GM15510 (cell line): ENCODE data around the gene RBM33.

Experiments used
- POLR2A ChIP-seq: IDR thresholded peaks from 3 replicates; pipeline ENCODE4 v1.6.1; 2011; ENCODE audit warnings: borderline replicate concordance; ENCODE audit not compliant: insufficient read length; ENCODE audit errors: extremely low read depth

RBM33 gene

GRCh38 chr7:155778349-155778748, 133.9 kb downstream of the RBM33 start:
- no peak for TF ChIP-seq POLR2A

- TF ChIP-seq POLR2A: no peak
Observed at GRCh38 chr7:155780884-155781283, 136.4 kb downstream of the RBM33 start.

GRCh38 chr7:155781433-155781832, 137.0 kb downstream of the RBM33 start:
- TF ChIP-seq POLR2A: no peak

GRCh38 chr7:155782466-155782865, 138.0 kb downstream of the RBM33 start:
- TF ChIP-seq POLR2A: no peak

GRCh38 chr7:155785536-155785935, 141.1 kb downstream of the RBM33 start:
- TF ChIP-seq POLR2A: no peak

- TF ChIP-seq POLR2A: no peak
Observed at GRCh38 chr7:155786491-155786890, 142.0 kb downstream of the RBM33 start.

- TF ChIP-seq POLR2A: no peak
Observed at GRCh38 chr7:155787171-155787851, 142.8 kb downstream of the RBM33 start.

GRCh38 chr7:155788616-155789000, 144.1 kb downstream of the RBM33 start:
- TF ChIP-seq POLR2A: no peak

- TF ChIP-seq POLR2A: no peak
Observed at GRCh38 chr7:155789001-155789725, 144.7 kb downstream of the RBM33 start.

GRCh38 chr7:155790666-155791065, 146.2 kb downstream of the RBM33 start:
- no peak for TF ChIP-seq POLR2A

- TF ChIP-seq POLR2A: no peak
Observed at GRCh38 chr7:155791214-155791737, 146.8 kb downstream of the RBM33 start.

- no peak for TF ChIP-seq POLR2A
Observed at GRCh38 chr7:155791836-155792235, 147.4 kb downstream of the RBM33 start.

- no peak for TF ChIP-seq POLR2A
Observed at GRCh38 chr7:155792315-155792960, 148.0 kb downstream of the RBM33 start.

- TF ChIP-seq POLR2A: no peak
Observed at GRCh38 chr7:155792999-155793560, 148.6 kb downstream of the RBM33 start.

- no peak for TF ChIP-seq POLR2A
Observed at GRCh38 chr7:155793720-155794119, 149.3 kb downstream of the RBM33 start.

GRCh38 chr7:155794196-155794595, 149.7 kb downstream of the RBM33 start:
- no peak for TF ChIP-seq POLR2A

GRCh38 chr7:155795401-155795800, 150.9 kb downstream of the RBM33 start:
- TF ChIP-seq POLR2A: no peak
